IPS-20b (cell line): ENCODE results near the gene RYR3.
A peak's percentile ranks its signal among the peaks of the same experiment; 100 is the strongest.
"Not testable (repeated sequence)": the region's sequence is repeated elsewhere in the genome, so short reads cannot be mapped to it uniquely, and the experiment has no call there.

Experiments
- H3K27ac ChIP-seq: one replicate; pipeline ENCODE4 v1.5.1; 2013; ENCODE audit warnings: low read length
- H3K27me3 ChIP-seq: 2 replicates; pipeline ENCODE4 v1.6.1; 2013; ENCODE audit warnings: mild to moderate bottlenecking, low read length, inconsistent platforms; ENCODE audit not compliant: insufficient read depth
- H3K36me3 ChIP-seq: 2 replicates; pipeline ENCODE4 v1.6.1; 2013; ENCODE audit warnings: low read depth, mild to moderate bottlenecking, inconsistent platforms, low read length, moderate library complexity; ENCODE audit not compliant: insufficient read depth
- H3K4me1 ChIP-seq: 2 replicates; pipeline ENCODE4 v1.6.1; 2013; ENCODE audit warnings: mild to moderate bottlenecking, control low read depth, inconsistent platforms, low read length, moderate library complexity; ENCODE audit not compliant: insufficient read depth
- H3K4me3 ChIP-seq: 2 replicates; pipeline ENCODE4 v1.5.1; 2013; ENCODE audit warnings: mild to moderate bottlenecking, low read length, inconsistent platforms
- H3K9ac ChIP-seq: 2 replicates; pipeline ENCODE4 v1.6.1; 2013; ENCODE audit warnings: low read depth, mild to moderate bottlenecking, inconsistent platforms, low read length, moderate library complexity
- H3K9me3 ChIP-seq: 2 replicates; pipeline ENCODE4 v1.6.1; 2013; ENCODE audit warnings: mild to moderate bottlenecking, low read depth, low read length, inconsistent platforms; ENCODE audit not compliant: insufficient read depth

Gene RYR3

GRCh38 chr15:33561967-33562366 is 251.2 kb downstream of the RYR3 start:
- no peak overlapping the region for H3K9ac ChIP-seq
- peaks cover 28% of the 10 kb centered on the region for H3K4me1 ChIP-seq
- H3K27me3 ChIP-seq: no peaks in the 10 kb centered on the region
- H3K4me3 ChIP-seq: no peak overlapping the region
- H3K9me3 ChIP-seq: no peaks in the 10 kb centered on the region
- no peaks in the 10 kb centered on the region for H3K36me3 ChIP-seq
- no peak overlapping the region for H3K27ac ChIP-seq

- Histone ChIP-seq H3K4me1 (peaks cover 14% of the 10 kb centered on the region; the same call in 1 of the 2 replicates), H3K27ac (no peak overlapping the region), H3K36me3 (no peaks in the 10 kb centered on the region), H3K9ac (no peak overlapping the region), H3K27me3 (no peaks in the 10 kb centered on the region), H3K4me3 (no peak overlapping the region), H3K9me3 (no peaks in the 10 kb centered on the region)
Observed at GRCh38 chr15:33565094-33565493, 254.3 kb downstream of the RYR3 start.

GRCh38 chr15:33567652-33568051 is 256.9 kb downstream of the RYR3 start:
- H3K27me3 ChIP-seq: no peaks in the 10 kb centered on the region
- no peaks in the 10 kb centered on the region for H3K9me3 ChIP-seq
- H3K4me1 ChIP-seq: no peaks in the 10 kb centered on the region
- no peaks in the 10 kb centered on the region for H3K36me3 ChIP-seq
- H3K27ac ChIP-seq: no peak overlapping the region
- no peak overlapping the region for H3K4me3 ChIP-seq
- H3K9ac ChIP-seq: no peak overlapping the region

GRCh38 chr15:33569036-33569435 is 258.3 kb downstream of the RYR3 start:
- no peak overlapping the region for H3K9ac ChIP-seq
- H3K27me3 ChIP-seq: no peaks in the 10 kb centered on the region
- H3K4me3 ChIP-seq: no peak overlapping the region
- no peaks in the 10 kb centered on the region for H3K9me3 ChIP-seq
- no peaks in the 10 kb centered on the region for H3K36me3 ChIP-seq
- H3K4me1 ChIP-seq: no peaks in the 10 kb centered on the region
- H3K27ac ChIP-seq: no peak overlapping the region

- H3K9ac ChIP-seq, H3K36me3 ChIP-seq, H3K9me3 ChIP-seq, H3K4me1 ChIP-seq, H3K27ac ChIP-seq, H3K27me3 ChIP-seq, H3K4me3 ChIP-seq: not testable (repeated sequence)
Observed at GRCh38 chr15:33577911-33578310, 267.1 kb downstream of the RYR3 start.

GRCh38 chr15:33580526-33580925 is 269.8 kb downstream of the RYR3 start:
- H3K9ac ChIP-seq: no peak overlapping the region
- peaks cover 7% of the 10 kb centered on the region for H3K4me1 ChIP-seq
- H3K36me3 ChIP-seq: no peaks in the 10 kb centered on the region
- H3K4me3 ChIP-seq: no peak overlapping the region
- H3K9me3 ChIP-seq: no peaks in the 10 kb centered on the region
- no peaks in the 10 kb centered on the region for H3K27me3 ChIP-seq
- H3K27ac ChIP-seq: no peak overlapping the region

GRCh38 chr15:33581032-33581431 is 270.3 kb downstream of the RYR3 start:
- Histone ChIP-seq H3K27ac (no peak overlapping the region), H3K9me3 (no peaks in the 10 kb centered on the region), H3K9ac (no peak overlapping the region), H3K4me1 (peaks cover 7% of the 10 kb centered on the region), H3K4me3 (no peak overlapping the region), H3K27me3 (no peaks in the 10 kb centered on the region), H3K36me3 (no peaks in the 10 kb centered on the region)

GRCh38 chr15:33584797-33585196 is 274.0 kb downstream of the RYR3 start:
- Histone ChIP-seq H3K4me1 (peaks cover 7% of the 10 kb centered on the region), H3K9me3 (no peaks in the 10 kb centered on the region), H3K4me3 (no peak overlapping the region), H3K36me3 (no peaks in the 10 kb centered on the region), H3K27me3 (no peaks in the 10 kb centered on the region), H3K27ac (no peak overlapping the region), H3K9ac (no peak overlapping the region)

GRCh38 chr15:33586786-33587697 is 276.3 kb downstream of the RYR3 start:
- H3K9ac ChIP-seq: no peak overlapping the region

GRCh38 chr15:33587773-33588172 is 277.0 kb downstream of the RYR3 start:
- no peaks in the 10 kb centered on the region for H3K9me3 ChIP-seq
- H3K27ac ChIP-seq: no peak overlapping the region
- H3K9ac ChIP-seq: no peak overlapping the region

More at GRCh38 chr15:33586786-33587697, 276.3 kb downstream of the RYR3 start:
- Histone ChIP-seq H3K36me3 (no peaks in the 10 kb centered on the region), H3K27me3 (no peaks in the 10 kb centered on the region), H3K9me3 (no peaks in the 10 kb centered on the region), H3K27ac (no peak overlapping the region), H3K4me3 (no peak overlapping the region), H3K4me1 (no peaks in the 10 kb centered on the region)

GRCh38 chr15:33592864-33593263 is 282.1 kb downstream of the RYR3 start:
- Histone ChIP-seq H3K27me3 (no peaks in the 10 kb centered on the region), H3K9ac (no peak overlapping the region), H3K27ac (no peak overlapping the region), H3K4me1 (peaks cover 6% of the 10 kb centered on the region; the same call in 1 of the 2 replicates), H3K36me3 (peaks cover 7% of the 10 kb centered on the region; the same call in 1 of the 2 replicates), H3K4me3 (no peak overlapping the region), H3K9me3 (peaks cover 22% of the 10 kb centered on the region)

More at GRCh38 chr15:33587773-33588172, 277.0 kb downstream of the RYR3 start:
- no peaks in the 10 kb centered on the region for H3K36me3 ChIP-seq
- H3K4me3 ChIP-seq: no peak overlapping the region
- no peaks in the 10 kb centered on the region for H3K27me3 ChIP-seq
- no peaks in the 10 kb centered on the region for H3K4me1 ChIP-seq

- not testable (repeated sequence) for H3K27me3 ChIP-seq, H3K27ac ChIP-seq, H3K9ac ChIP-seq, H3K36me3 ChIP-seq
- Histone ChIP-seq H3K4me3 (0 out of 2 replicates have a peak overlapping the region, but pooled peaks have one; percentile 10), H3K4me1 (peaks cover 23% of the 10 kb centered on the region), H3K9me3 (peaks cover 20% of the 10 kb centered on the region)
Observed at GRCh38 chr15:33598382-33598781, 287.6 kb downstream of the RYR3 start.
